HG03025 (cell line): ENCODE results near the gene ESYT3.

Experiments used
- ATAC-seq: cut with Tn5 transposase; IDR thresholded peaks from one replicate; pipeline ENCODE4 v1.9.1; 2021; ENCODE audit warnings: mild to moderate bottlenecking, moderate library complexity; ENCODE audit not compliant: unreplicated experiment, low FRiP score

ESYT3 gene

GRCh38 chr3:138434276-138434874 is at the start of gene ESYT3:
TSS of gene ESYT3 (plus strand) at chr3:138434616. CDS start at chr3:138434799, 183 bp downstream.
- no peak for ATAC-seq

GRCh38 chr3:138384976-138385375 is 49.4 kb upstream of the ESYT3 start:
- no peak for ATAC-seq

DNA sequence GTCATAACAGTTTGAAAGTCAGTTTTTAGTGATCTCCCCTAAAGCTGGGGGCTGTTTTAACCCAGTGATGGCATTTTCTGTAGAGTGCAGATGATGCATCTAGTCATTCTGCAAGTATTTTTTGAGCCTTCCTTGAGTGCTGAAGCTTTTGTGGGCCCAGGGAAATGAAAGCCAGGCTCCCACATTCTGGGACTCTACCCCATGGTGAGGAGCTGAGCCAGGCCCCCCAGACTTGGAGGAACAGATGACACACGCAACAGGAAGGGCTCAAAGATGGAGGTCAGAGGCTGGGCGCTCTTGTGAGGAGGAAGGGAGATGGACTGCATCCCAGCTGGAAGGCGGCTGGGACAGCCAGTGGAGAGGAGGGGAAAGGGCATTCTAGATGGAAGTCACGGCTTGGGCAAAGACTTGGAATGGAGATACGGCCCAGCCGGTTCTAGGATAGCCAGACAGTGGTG is 45.2 kb upstream of the ESYT3 start:
- no peak for ATAC-seq

DNA sequence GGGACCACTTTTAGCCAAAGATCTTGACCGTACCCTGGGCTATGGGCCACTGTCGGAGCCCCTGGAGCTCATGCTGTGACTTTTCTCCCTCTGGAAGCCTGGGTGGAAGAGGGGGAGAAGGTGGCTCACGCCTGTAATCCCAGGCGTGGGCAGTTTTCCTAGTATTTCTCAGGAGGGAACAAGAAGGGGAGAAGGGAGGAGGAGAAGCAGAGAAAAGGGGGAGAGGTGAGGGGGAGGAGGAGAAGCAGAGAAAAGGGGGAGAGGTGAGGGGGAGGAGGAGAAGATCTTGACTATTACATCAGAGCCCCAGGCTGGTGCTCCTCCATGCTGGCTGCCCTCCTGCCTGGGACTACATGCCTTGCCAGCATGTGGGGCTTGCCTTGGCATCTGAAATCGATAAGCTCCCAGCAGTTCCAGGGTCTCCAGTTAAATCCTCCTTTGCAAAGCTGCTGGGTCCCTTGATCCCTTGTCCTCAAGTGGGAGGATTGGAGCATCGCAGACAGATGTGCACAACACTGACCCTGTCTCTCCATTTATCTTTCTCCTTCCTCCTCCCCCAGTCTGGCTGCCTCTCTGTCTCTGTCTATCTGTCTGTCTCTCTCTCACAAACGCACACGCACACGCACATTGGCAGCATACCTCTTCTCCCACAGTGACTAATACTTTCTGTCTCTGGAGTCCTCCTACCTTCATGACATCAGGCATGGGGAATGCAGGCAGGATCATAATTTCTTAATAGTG is 44.4 kb upstream of the ESYT3 start:
- ATAC-seq: no peak

- no peak for ATAC-seq
These were observed 43.9 kb upstream of the ESYT3 start for GRCh38 chr3:138390582-138390932.

DNA sequence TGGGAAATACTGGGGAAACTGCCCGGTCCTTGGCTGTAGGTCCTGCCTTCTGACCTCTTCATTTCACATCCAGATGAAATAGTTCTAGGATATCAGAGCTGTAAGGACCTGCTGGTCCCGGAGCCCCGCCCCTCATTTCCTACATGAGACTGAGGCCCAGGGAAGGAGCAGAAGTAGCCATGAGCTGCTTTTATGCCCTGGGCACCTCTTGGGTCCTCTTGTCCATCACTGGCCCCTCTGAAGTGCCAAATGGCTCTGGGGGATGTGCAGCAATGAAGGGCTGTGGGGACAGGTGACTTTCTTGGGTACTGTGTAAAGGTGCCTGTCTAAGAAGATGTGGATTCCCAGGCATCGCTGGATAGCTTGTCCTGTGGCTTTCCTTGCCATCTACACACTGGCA is 40.3 kb upstream of the ESYT3 start:
- no peak for ATAC-seq

DNA sequence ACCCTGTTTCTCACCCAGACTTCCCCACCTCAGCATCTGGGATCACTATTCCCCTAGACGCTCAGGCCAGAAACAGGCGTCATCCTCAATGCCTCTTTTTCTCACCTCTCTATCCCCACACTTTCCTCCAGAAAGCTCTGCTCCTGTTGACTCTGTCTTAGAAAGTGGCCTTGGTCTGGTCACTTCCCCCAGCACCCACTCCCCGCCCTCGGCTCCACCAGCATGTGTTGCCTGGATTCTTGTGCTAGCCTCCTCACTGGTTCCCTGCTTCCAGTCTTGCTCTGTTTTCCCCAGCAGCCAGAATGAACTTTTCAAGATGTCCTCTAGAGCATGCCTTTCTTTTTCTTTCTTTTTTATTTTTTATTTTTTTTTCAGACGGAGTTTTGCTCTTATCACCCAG is 39.7 kb upstream of the ESYT3 start:
- no peak for ATAC-seq

GRCh38 chr3:138395865-138396751 is 38.3 kb upstream of the ESYT3 start:
- no peak for ATAC-seq

GRCh38 chr3:138396752-138397410 is 37.5 kb upstream of the ESYT3 start:
- no peak for ATAC-seq

DNA sequence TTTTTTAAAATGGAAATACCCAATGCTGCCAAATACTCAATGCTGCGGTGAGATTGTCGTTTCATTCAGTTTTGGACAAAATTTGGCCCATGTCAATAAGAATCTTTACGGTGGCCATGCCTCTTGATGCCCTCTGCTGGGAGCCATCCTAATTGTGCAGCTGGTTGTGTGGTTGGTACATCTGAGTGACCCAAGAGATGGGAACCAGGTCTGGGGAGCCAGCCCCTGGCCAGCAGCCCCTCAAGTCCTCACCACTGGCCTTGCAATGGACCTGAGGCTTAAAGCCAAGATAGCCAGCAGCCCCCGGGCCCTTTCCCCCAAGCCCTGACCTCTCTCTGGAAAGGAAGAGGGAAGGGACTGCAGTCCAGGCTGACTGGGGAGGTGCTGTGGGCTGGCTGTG is 36.4 kb upstream of the ESYT3 start:
- ATAC-seq: no peak

GRCh38 chr3:138398791-138399575 is 35.4 kb upstream of the ESYT3 start:
- no peak for ATAC-seq

DNA sequence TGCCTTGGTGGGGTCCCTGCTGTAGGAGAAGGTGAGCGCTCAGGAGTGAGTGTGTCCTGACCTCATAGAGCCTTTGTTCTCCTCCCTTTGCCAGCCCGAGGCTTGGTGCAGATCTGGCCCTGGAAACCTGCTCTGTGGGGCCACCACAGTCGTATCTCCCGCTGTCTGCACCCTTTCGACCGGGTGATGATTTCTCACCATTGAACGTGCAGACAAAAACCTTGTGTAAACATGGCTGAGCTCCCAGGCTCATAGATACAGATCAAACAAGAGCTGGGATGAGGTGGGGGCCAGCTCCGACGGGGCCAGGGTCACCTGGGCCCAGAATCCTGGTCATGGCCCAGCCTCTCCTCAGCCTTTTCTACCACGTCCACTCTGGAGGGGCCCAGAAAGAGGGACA is 34.6 kb upstream of the ESYT3 start:
- no peak for ATAC-seq

GRCh38 chr3:138400651-138401070 is 33.8 kb upstream of the ESYT3 start:
- no peak for ATAC-seq

DNA sequence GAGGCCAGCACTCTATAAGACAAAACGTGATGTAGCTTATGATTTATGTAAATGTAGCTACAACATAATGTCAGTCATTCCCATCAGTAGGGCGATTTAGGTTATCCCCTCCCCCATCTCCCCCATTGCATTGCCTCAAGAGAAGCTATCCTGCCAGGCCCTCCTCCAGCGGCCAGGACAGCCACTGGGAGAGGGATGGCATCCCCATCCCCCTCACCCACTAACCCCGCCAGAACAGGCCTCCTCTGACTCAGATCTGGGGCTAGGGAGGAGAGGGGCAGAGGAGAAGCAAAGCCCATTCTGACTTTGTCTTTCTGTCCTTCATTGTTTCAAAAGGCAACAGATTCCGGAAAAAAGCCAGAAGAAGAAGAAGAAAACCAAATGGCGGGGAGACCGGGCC is 32.6 kb upstream of the ESYT3 start:
- no peak for ATAC-seq

DNA sequence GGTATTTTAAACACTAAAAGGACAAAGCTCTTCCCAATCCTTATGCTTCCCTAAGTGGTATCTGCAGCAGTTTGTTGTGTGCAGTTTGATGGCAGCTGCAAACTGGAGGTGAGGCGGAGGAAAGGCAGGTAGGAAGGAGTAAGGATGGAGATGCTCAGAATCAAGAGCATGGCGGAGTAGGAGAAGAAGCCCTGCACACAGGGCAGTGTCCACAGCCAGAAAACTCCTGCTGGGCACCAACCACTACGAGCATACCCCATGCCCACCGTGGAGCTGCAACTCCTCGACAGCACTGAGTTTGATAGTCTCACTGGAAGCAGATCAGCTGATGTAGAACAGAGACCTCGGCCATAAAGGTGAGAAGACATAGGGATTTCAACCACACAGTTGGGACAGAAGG is 30.3 kb upstream of the ESYT3 start:
- no peak for ATAC-seq

- ATAC-seq: no peak
These were observed 29.4 kb upstream of the ESYT3 start for GRCh38 chr3:138405001-138405400.

GRCh38 chr3:138405486-138405885 is 28.9 kb upstream of the ESYT3 start:
- no peak for ATAC-seq

GRCh38 chr3:138406606-138407005 is 27.8 kb upstream of the ESYT3 start:
- no peak for ATAC-seq

GRCh38 chr3:138407236-138407907 is 27.0 kb upstream of the ESYT3 start:
- ATAC-seq: no peak
